Liver (tissue), 9 donors: ENCODE results near the gene TXNDC16. TPM values are rescaled to one million over a fixed set of nuclear protein-coding genes. Genes with fewer than 3 reads are reported as not detected.

ENCODE experiments used
- DNase-seq: peaks from one replicate; pipeline ENCODE4 v3.0.0-alpha.2; 2017; ENCODE audit warnings: low spot score
- H3K27ac ChIP-seq, 2 donors: one replicate each; pipeline ENCODE4 v1.7.0; 2013; ENCODE audit warnings: inconsistent platforms in 2 of 2, low read length in 2 of 2, control low read depth in 1 of 2, low read depth in 1 of 2, mild to moderate bottlenecking in 1 of 2
- H3K27me3 ChIP-seq, 4 donors: one replicate each; pipeline versions ENCODE4 v1.6.1 to v1.7.0; 2013; ENCODE audit warnings: low read length in 3 of 4, inconsistent platforms in 1 of 4, mild to moderate bottlenecking in 1 of 4, moderate library complexity in 1 of 4; ENCODE audit not compliant: control insufficient read depth in 4 of 4, insufficient read depth in 4 of 4
- H3K36me3 ChIP-seq, 4 donors: one replicate each; pipeline versions ENCODE4 v1.6.1 to v1.7.0; 2013; ENCODE audit warnings: low read length in 3 of 4, mild to moderate bottlenecking in 3 of 4, low read depth in 1 of 4, moderate library complexity in 1 of 4; ENCODE audit not compliant: control insufficient read depth in 4 of 4, insufficient read depth in 3 of 4
- H3K4me1 ChIP-seq, 4 donors: one replicate each; pipeline versions ENCODE4 v1.6.1 to v1.7.0; 2013; ENCODE audit warnings: low read length in 3 of 4, mild to moderate bottlenecking in 3 of 4, moderate library complexity in 1 of 4; ENCODE audit not compliant: control insufficient read depth in 4 of 4, insufficient read depth in 4 of 4
- H3K4me3 ChIP-seq, 3 donors: one replicate each; pipeline versions ENCODE4 v1.6.1 to v1.7.0; 2013; ENCODE audit warnings: low read length in 3 of 3, control low read depth in 1 of 3, low read depth in 1 of 3, mild to moderate bottlenecking in 1 of 3
- H3K9ac ChIP-seq, 2 donors: one replicate each; pipeline ENCODE4 v1.7.0; 2013; ENCODE audit warnings: low read length in 2 of 2, mild to moderate bottlenecking in 2 of 2, moderate library complexity in 2 of 2, control low read depth in 1 of 2, low read depth in 1 of 2
- H3K9me3 ChIP-seq, 4 donors: one replicate each; pipeline versions ENCODE4 v1.6.1 to v1.7.0; 2013; ENCODE audit warnings: low read length in 3 of 4; ENCODE audit not compliant: control insufficient read depth in 4 of 4
- ATF3 ChIP-seq: IDR thresholded peaks from 2 replicates; pipeline ENCODE4 v1.6.1; 2016; ENCODE audit warnings: antibody characterized with exemption
- CTCF ChIP-seq: fragments of 150-350 bp; IDR thresholded peaks from 2 replicates; pipeline ENCODE4 v1.5.1; 2017; ENCODE audit warnings: improper control_type of control experiment, low read depth, low read length; ENCODE audit not compliant: missing input control
- EGR1 ChIP-seq, 2 donors: IDR thresholded peaks; 2 replicates each; pipeline ENCODE4 v1.6.1; 2016 to 2018; ENCODE audit warnings: antibody characterized with exemption in 2 of 2, low read depth in 2 of 2
- FOXA2 ChIP-seq: IDR thresholded peaks from 2 replicates; pipeline ENCODE4 v1.6.1; 2016; ENCODE audit warnings: antibody characterized with exemption
- GABPA ChIP-seq, 2 donors: IDR thresholded peaks in 1 of 2; conservative IDR thresholded peaks in 1 of 2; 2 replicates each; pipeline ENCODE4 v1.6.1; 2016; ENCODE audit warnings: antibody characterized with exemption in 2 of 2, mild to moderate bottlenecking in 1 of 2, moderate library complexity in 1 of 2
- HNF4G ChIP-seq: IDR thresholded peaks from 2 replicates; pipeline ENCODE4 v1.6.1; 2016; ENCODE audit warnings: antibody characterized with exemption
- MAX ChIP-seq: IDR thresholded peaks from 2 replicates; pipeline ENCODE4 v1.6.1; 2016; ENCODE audit warnings: antibody characterized with exemption
- REST ChIP-seq: IDR thresholded peaks from 2 replicates; pipeline ENCODE4 v1.6.1; 2016; ENCODE audit warnings: antibody characterized with exemption, mild to moderate bottlenecking
- TAF1 ChIP-seq: conservative IDR thresholded peaks from 2 replicates; pipeline ENCODE4 v1.6.1; 2016; ENCODE audit warnings: antibody characterized with exemption, mild to moderate bottlenecking
- YY1 ChIP-seq: IDR thresholded peaks from 2 replicates; pipeline ENCODE4 v1.6.1; 2016; ENCODE audit warnings: antibody characterized with exemption, mild to moderate bottlenecking
- ZBTB33 ChIP-seq: IDR thresholded peaks from 2 replicates; pipeline ENCODE4 v1.6.1; 2016; ENCODE audit warnings: antibody characterized with exemption
- WGBS: extraction: QIAGEN DNeasy Blood & Tissue Kit; methylation state at CpG from one replicate; pipeline ENCODE4 v1.1.7; 2013; 5-methylcytosine and 5-hydroxymethylcytosine counted together
- polyA plus RNA-seq, 2 donors: library from polyadenylated mRNA; stranded (reverse) in 1 of 2; unstranded in 1 of 2; fragments of 200-250 nt in 1 of 2; fragments of >200 nt in 1 of 2; fragmentation: Nextera tagmentation in 1 of 2; extraction: Ambion mirVana in 1 of 2; gene quantifications; one replicate each; pipeline versions ENCODE4 v1.2.1 to v1.2.3, GENCODE V29; 2013 to 2015
- total RNA-seq, 2 donors: library from RNA; depleted of rRNA; stranded (reverse); fragments of >200 nt; gene quantifications; one replicate each; pipeline ENCODE4 v1.2.3, GENCODE V29; 2014
- donor health status: healthy.
- donor health status: healthy.
- donor health status: healthy.
- donor health status: healthy.
- donor health status: healthy.

TXNDC16 gene
- total and polyA plus RNA-seq, 4 donors, result 2.0 to 16.2 (median 4.1) TPM

- WGBS, result 65% methylated on average over 3 of the region's 3 CpGs
- DNase-seq, result no peak
These were observed 151.5 kb downstream of the TXNDC16 start for GRCh38 chr14:52400846-52401245.

More at GRCh38 chr14:52400846-52401245, 151.5 kb downstream of the TXNDC16 start:
- Histone ChIP-seq H3K36me3 (no peaks in the 10 kb centered on the region), H3K27ac (no peak overlapping the region), H3K9me3 (no peaks in the 10 kb centered on the region), H3K4me3 (no peak overlapping the region), H3K4me1 (no peaks in the 10 kb centered on the region), H3K27me3 (no peaks in the 10 kb centered on the region), H3K9ac (no peak overlapping the region)
- TF ChIP-seq FOXA2, result no peak
- TF ChIP-seq YY1, result no peak
- no peak for TF ChIP-seq CTCF
- no peak for TF ChIP-seq HNF4G
- TF ChIP-seq GABPA (IDR thresholded peaks at IDR 0.05 in 1 of 2, conservative IDR thresholded peaks at IDR 0.05 in 1 of 2), result no peak
- no peak for TF ChIP-seq EGR1 (IDR thresholded peaks at IDR 0.05; ENCODE audit: low read depth in 2 of 2)
- no peak for TF ChIP-seq MAX
- no peak for TF ChIP-seq ATF3
- no peak for TF ChIP-seq ZBTB33
- no peak for TF ChIP-seq REST
- TF ChIP-seq TAF1, result no peak
